Lower leg skin (tissue), 4 donors: ENCODE results near the gene FOXP3. TPM values are rescaled to one million over a fixed set of nuclear protein-coding genes. Genes with fewer than 3 reads are reported as not detected.
A peak's percentile ranks its signal among the peaks of the same experiment; 100 is the strongest.
"Not testable (repeated sequence)": the region's sequence is repeated elsewhere in the genome, so short reads cannot be mapped to it uniquely, and the experiment has no call there.

ENCODE experiments used
- DNase-seq, 2 donors: peaks; one replicate each; pipeline ENCODE4 v3.0.0-alpha.2; 2019; ENCODE audit warnings: low spot score in 2 of 2
- H3K4me3 ChIP-seq: fragments of 200-600 bp; sonication (generic); 2 replicates; pipeline ENCODE4 v1.5.1; 2017; ENCODE audit warnings: mild to moderate bottlenecking, low read depth; ENCODE audit not compliant: poor library complexity, severe bottlenecking
- POLR2A ChIP-seq, 2 donors: fragments of 450-650 bp; IDR thresholded peaks; one replicate each; pipeline ENCODE4 v1.6.1; 2016 to 2017; ENCODE audit warnings: antibody characterized with exemption in 2 of 2, mild to moderate bottlenecking in 1 of 2, moderate library complexity in 1 of 2
- WGBS, 2 donors: methylation state at CpG; one replicate each; pipeline ENCODE4 v1.1.5; 2018; 5-methylcytosine and 5-hydroxymethylcytosine counted together
- intact Hi-C: fragments of 100-400 bp; cut with DNase I; formaldehyde crosslinking; loops from one replicate; pipeline ENCODE4 v1.15.0; 2023; ENCODE audit warnings: low total_unique reads
- total RNA-seq, 4 donors: library from RNA; depleted of rRNA; stranded (reverse); fragments of >200 nt; gene quantifications; one replicate each; pipeline ENCODE4 v1.1.0, GENCODE V29; 2016
- TF ChIP-seq, protein P1 (sequence below), 3 donors: fragments of 450-650 bp; IDR thresholded peaks; one replicate each; pipeline ENCODE4 v1.5.1; 2016; ENCODE audit warnings: antibody characterized with exemption in 3 of 3, mild to moderate bottlenecking in 3 of 3, moderate library complexity in 2 of 3

The FOXP3 gene
- total RNA-seq, 4 donors from 2014 or later: 0.69 to 1.1 (median 0.92) TPM

GRCh38 chrX:49303346-49303745, 38.8 kb upstream of the FOXP3 start, which contains the start of gene GAGE10:
Gene GAGE10 (plus strand): TSS chrX:49303646. CDS start chrX:49304860, 1,214 bp downstream.
- H3K4me3 ChIP-seq: no peak within 1 kb of the TSS
- intact Hi-C loops: no loop called here
- WGBS, 2 donors: 72 to 84% methylated on average over 6 to 15 of the region's 15 CpGs
- TF ChIP-seq, protein P1, sequence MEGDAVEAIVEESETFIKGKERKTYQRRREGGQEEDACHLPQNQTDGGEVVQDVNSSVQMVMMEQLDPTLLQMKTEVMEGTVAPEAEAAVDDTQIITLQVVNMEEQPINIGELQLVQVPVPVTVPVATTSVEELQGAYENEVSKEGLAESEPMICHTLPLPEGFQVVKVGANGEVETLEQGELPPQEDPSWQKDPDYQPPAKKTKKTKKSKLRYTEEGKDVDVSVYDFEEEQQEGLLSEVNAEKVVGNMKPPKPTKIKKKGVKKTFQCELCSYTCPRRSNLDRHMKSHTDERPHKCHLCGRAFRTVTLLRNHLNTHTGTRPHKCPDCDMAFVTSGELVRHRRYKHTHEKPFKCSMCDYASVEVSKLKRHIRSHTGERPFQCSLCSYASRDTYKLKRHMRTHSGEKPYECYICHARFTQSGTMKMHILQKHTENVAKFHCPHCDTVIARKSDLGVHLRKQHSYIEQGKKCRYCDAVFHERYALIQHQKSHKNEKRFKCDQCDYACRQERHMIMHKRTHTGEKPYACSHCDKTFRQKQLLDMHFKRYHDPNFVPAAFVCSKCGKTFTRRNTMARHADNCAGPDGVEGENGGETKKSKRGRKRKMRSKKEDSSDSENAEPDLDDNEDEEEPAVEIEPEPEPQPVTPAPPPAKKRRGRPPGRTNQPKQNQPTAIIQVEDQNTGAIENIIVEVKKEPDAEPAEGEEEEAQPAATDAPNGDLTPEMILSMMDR (IDR thresholded peaks at IDR 0.05): no peak
- DNase-seq: no peak

- 82% methylated on average over 1 of the region's 1 CpG for WGBS, 2 donors
- DNase-seq: no peak
- intact Hi-C loops: no loop called here
- TF ChIP-seq, protein P1 (IDR thresholded peaks at IDR 0.05): no peak
- no peak for TF ChIP-seq POLR2A (IDR thresholded peaks at IDR 0.05)
- no peak overlapping the region for H3K4me3 ChIP-seq
Observed at GRCh38 chrX:49300703-49301102, 36.2 kb upstream of the FOXP3 start.

- peak in 1 of 2 donors; percentile 57 for DNase-seq
- H3K4me3 ChIP-seq, intact Hi-C loops: not testable (repeated sequence)
- 93% methylated on average over 5 of the region's 5 CpGs; no CpG with 5 or more reads in 1 of the 2 donors for WGBS, 2 donors
Observed at GRCh38 chrX:49299293-49299692, 34.8 kb upstream of the FOXP3 start.

- intact Hi-C loops: no loop called here
- WGBS, 2 donors: 66 to 75% methylated on average over 3 to 17 of the region's 17 CpGs
Observed at GRCh38 chrX:49292400-49293362, 28.2 kb upstream of the FOXP3 start.

DNA sequence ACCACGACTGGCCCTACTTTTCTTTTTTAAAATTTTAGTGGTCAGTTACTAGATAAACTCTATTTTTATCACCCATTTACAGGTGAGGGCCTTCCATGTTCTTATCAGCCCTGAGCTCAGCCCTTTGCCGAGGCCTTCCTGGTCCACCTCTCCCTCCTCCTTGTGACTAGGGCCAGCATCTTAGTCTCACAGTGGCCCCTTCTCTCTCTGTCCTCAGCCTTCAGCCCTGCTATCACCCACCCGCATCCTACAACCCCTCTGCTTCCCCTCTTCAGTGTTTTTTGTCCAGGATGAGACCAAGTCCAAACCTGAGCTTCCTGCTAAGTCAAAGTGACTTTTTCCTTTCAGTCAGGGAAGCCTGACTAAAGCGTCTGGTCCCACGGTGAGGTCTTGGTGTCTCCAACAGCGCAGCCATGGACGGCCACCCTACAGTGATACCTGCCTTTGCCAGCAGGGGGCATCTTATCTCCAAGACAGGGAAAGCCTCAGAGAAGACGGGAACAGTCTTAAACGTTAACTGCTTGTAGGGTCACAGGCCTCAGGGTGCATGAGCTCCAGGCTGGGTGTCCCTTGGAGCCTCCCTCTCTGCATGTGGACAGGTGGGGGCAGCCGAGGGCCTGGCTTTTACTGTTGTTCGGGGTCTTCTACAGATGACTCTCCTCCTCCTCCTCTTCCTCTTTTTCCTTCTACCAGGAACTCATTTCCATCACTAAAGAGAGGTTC, 27.3 kb upstream of the FOXP3 start:
- peak in 1 of 2 donors; percentile 84 for DNase-seq
- intact Hi-C loops: no loop called here
- no peak overlapping the region for H3K4me3 ChIP-seq
- TF ChIP-seq, protein P1 (IDR thresholded peaks at IDR 0.05): no peak
- no peak for TF ChIP-seq POLR2A (IDR thresholded peaks at IDR 0.05)
- WGBS, 2 donors: 22 to 40% methylated on average over 9 to 11 of the region's 11 CpGs

More at GRCh38 chrX:49292400-49293362, 28.2 kb upstream of the FOXP3 start:
- DNase-seq: peak in 1 of 2 donors; percentile 77
- no peak for TF ChIP-seq POLR2A (IDR thresholded peaks at IDR 0.05)
- TF ChIP-seq, protein P1 (IDR thresholded peaks at IDR 0.05): no peak
- H3K4me3 ChIP-seq: no peak overlapping the region

DNA sequence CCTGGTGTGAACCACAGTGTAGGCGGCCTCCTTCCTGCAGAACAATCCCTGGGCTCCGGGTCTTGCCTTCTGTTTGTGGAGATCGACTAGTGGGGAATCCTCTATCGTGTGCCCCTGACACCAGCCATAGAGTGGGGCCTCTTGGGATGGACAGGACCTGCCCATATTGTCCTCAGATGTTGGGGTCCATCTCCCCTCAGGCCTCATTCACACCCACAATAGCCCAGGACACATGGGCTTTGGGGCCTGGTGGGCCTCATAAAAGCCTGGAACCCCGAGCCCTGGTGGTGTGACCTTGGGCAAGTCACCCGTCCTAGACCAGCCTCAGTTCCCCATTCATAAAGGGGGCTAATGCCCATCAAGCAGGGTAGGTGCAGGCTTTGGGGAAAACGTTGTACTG, 25.7 kb upstream of the FOXP3 start:
- WGBS, 2 donors: 63 to 80% methylated on average over 1 to 4 of the region's 7 CpGs
- H3K4me3 ChIP-seq: no peak overlapping the region
- TF ChIP-seq POLR2A (IDR thresholded peaks at IDR 0.05): no peak
- TF ChIP-seq, protein P1 (IDR thresholded peaks at IDR 0.05): no peak
- peak in 1 of 2 donors; percentile 77 for DNase-seq
- intact Hi-C loops: no loop called here
